Activated T-cell treated with anti-CD3 and anti-CD28 coated beads, Interleukin-2, amount 50 U/mL, for 24 hours (primary cell): ENCODE data around the gene RSRC1.
"Not testable (repeated sequence)": the region's sequence is repeated elsewhere in the genome, so short reads cannot be mapped to it uniquely, and the experiment has no call there.

Experiments used
- DNase-seq: peaks from one replicate; pipeline ENCODE4 v3.0.0-alpha.2; 2020
- H3K27ac Mint-ChIP-seq: 2 replicates; pipeline ENCODE4 v1.8.0; 2020; ENCODE audit warnings: mild to moderate bottlenecking, mixed read lengths
- H3K27me3 Mint-ChIP-seq: 2 replicates; pipeline ENCODE4 v1.8.0; 2020; ENCODE audit warnings: mixed read lengths
- H3K36me3 Mint-ChIP-seq: 2 replicates; pipeline ENCODE4 v1.8.0; 2020; ENCODE audit warnings: low read depth, mixed read lengths
- H3K4me1 Mint-ChIP-seq: 2 replicates; pipeline ENCODE4 v1.8.0; 2020; ENCODE audit warnings: low read depth, mixed read lengths
- H3K4me3 Mint-ChIP-seq: 2 replicates; pipeline ENCODE4 v1.8.0; 2020; ENCODE audit warnings: mild to moderate bottlenecking, moderate library complexity, mixed read lengths
- H3K9me3 Mint-ChIP-seq: 2 replicates; pipeline ENCODE4 v1.8.0; 2020; ENCODE audit warnings: mixed read lengths

Gene RSRC1

GRCh38 chr3:158509891-158510290, 400.0 kb downstream of the RSRC1 start:
- no peak overlapping the region for H3K4me3 Mint-ChIP-seq
- H3K27me3 Mint-ChIP-seq: no peaks in the 10 kb centered on the region
- peaks cover 19% of the 10 kb centered on the region for H3K9me3 Mint-ChIP-seq
- no peak for DNase-seq
- H3K4me1 Mint-ChIP-seq: no peaks in the 10 kb centered on the region
- H3K36me3 Mint-ChIP-seq: peaks cover 20% of the 10 kb centered on the region
- H3K27ac Mint-ChIP-seq: no peak overlapping the region

- H3K4me3 Mint-ChIP-seq, H3K27ac Mint-ChIP-seq, H3K27me3 Mint-ChIP-seq, DNase-seq, H3K9me3 Mint-ChIP-seq, H3K4me1 Mint-ChIP-seq: not testable (repeated sequence)
- peaks cover 19% of the 10 kb centered on the region for H3K36me3 Mint-ChIP-seq
Observed at GRCh38 chr3:158516729-158517128, 406.8 kb downstream of the RSRC1 start.

- no peaks in the 10 kb centered on the region for H3K4me1 Mint-ChIP-seq
- DNase-seq: no peak
- H3K27ac Mint-ChIP-seq: no peak overlapping the region
- H3K9me3 Mint-ChIP-seq: peaks cover 2% of the 10 kb centered on the region
- no peaks in the 10 kb centered on the region for H3K27me3 Mint-ChIP-seq
- H3K36me3 Mint-ChIP-seq: peaks cover 8% of the 10 kb centered on the region
- H3K4me3 Mint-ChIP-seq: no peak overlapping the region
Observed at GRCh38 chr3:158519776-158520175, 409.9 kb downstream of the RSRC1 start.

GRCh38 chr3:158520433-158520832, 410.5 kb downstream of the RSRC1 start:
- no peak overlapping the region for H3K4me3 Mint-ChIP-seq
- DNase-seq: no peak
- H3K9me3 Mint-ChIP-seq: no peaks in the 10 kb centered on the region
- H3K4me1 Mint-ChIP-seq: no peaks in the 10 kb centered on the region
- H3K27ac Mint-ChIP-seq: no peak overlapping the region
- H3K27me3 Mint-ChIP-seq: no peaks in the 10 kb centered on the region
- H3K36me3 Mint-ChIP-seq: peaks cover 7% of the 10 kb centered on the region

GRCh38 chr3:158522221-158523136, 412.6 kb downstream of the RSRC1 start:
- Mint-ChIP-seq H3K4me3 (no peak overlapping the region), H3K36me3 (peaks cover 3% of the 10 kb centered on the region), H3K27ac (no peak overlapping the region), H3K4me1 (no peaks in the 10 kb centered on the region), H3K27me3 (no peaks in the 10 kb centered on the region), H3K9me3 (no peaks in the 10 kb centered on the region)
- no peak for DNase-seq

- no peak overlapping the region for H3K27ac Mint-ChIP-seq
- no peak for DNase-seq
- no peaks in the 10 kb centered on the region for H3K4me1 Mint-ChIP-seq
- H3K4me3 Mint-ChIP-seq: no peak overlapping the region
- no peaks in the 10 kb centered on the region for H3K27me3 Mint-ChIP-seq
- no peaks in the 10 kb centered on the region for H3K36me3 Mint-ChIP-seq
- H3K9me3 Mint-ChIP-seq: no peaks in the 10 kb centered on the region
Observed at GRCh38 chr3:158528076-158528674, 418.3 kb downstream of the RSRC1 start.

GRCh38 chr3:158531334-158531733, 421.4 kb downstream of the RSRC1 start:
- Mint-ChIP-seq H3K4me1 (no peaks in the 10 kb centered on the region), H3K27ac (no peak overlapping the region), H3K4me3 (no peak overlapping the region), H3K9me3 (no peaks in the 10 kb centered on the region), H3K27me3 (no peaks in the 10 kb centered on the region), H3K36me3 (no peaks in the 10 kb centered on the region)
- DNase-seq: no peak

GRCh38 chr3:158532099-158532734, 422.3 kb downstream of the RSRC1 start:
- Mint-ChIP-seq H3K4me3 (no peak overlapping the region), H3K36me3 (no peaks in the 10 kb centered on the region), H3K9me3 (no peaks in the 10 kb centered on the region), H3K4me1 (no peaks in the 10 kb centered on the region), H3K27me3 (no peaks in the 10 kb centered on the region), H3K27ac (no peak overlapping the region)
- DNase-seq: no peak

- no peak overlapping the region for H3K4me3 Mint-ChIP-seq
- H3K27ac Mint-ChIP-seq: no peak overlapping the region
- H3K4me1 Mint-ChIP-seq: no peaks in the 10 kb centered on the region
Observed at GRCh38 chr3:158535918-158536317, 426.0 kb downstream of the RSRC1 start.

GRCh38 chr3:158539414-158540014, 429.6 kb downstream of the RSRC1 start:
- Mint-ChIP-seq H3K27ac (no peak overlapping the region), H3K4me3 (no peak overlapping the region), H3K36me3 (peaks cover 22% of the 10 kb centered on the region), H3K4me1 (no peaks in the 10 kb centered on the region), H3K9me3 (no peaks in the 10 kb centered on the region), H3K27me3 (no peaks in the 10 kb centered on the region)
- DNase-seq: no peak

More at GRCh38 chr3:158535918-158536317, 426.0 kb downstream of the RSRC1 start:
- Mint-ChIP-seq H3K36me3 (peaks cover 4% of the 10 kb centered on the region), H3K27me3 (no peaks in the 10 kb centered on the region), H3K9me3 (no peaks in the 10 kb centered on the region)
- no peak for DNase-seq

- Mint-ChIP-seq H3K4me3 (no peak overlapping the region), H3K27me3 (no peaks in the 10 kb centered on the region), H3K36me3 (peaks cover 26% of the 10 kb centered on the region), H3K4me1 (no peaks in the 10 kb centered on the region), H3K9me3 (no peaks in the 10 kb centered on the region), H3K27ac (no peak overlapping the region)
- no peak for DNase-seq
Observed at GRCh38 chr3:158540066-158540465, 430.2 kb downstream of the RSRC1 start.

GRCh38 chr3:158548691-158549090, 438.8 kb downstream of the RSRC1 start:
- no peak for DNase-seq
- Mint-ChIP-seq H3K36me3 (peaks cover 49% of the 10 kb centered on the region), H3K4me1 (no peaks in the 10 kb centered on the region), H3K27ac (no peak overlapping the region), H3K27me3 (no peaks in the 10 kb centered on the region), H3K4me3 (no peak overlapping the region), H3K9me3 (peaks cover 2% of the 10 kb centered on the region)

GRCh38 chr3:158549938-158550337, 440.0 kb downstream of the RSRC1 start:
- not testable (repeated sequence) for H3K27ac Mint-ChIP-seq, H3K4me1 Mint-ChIP-seq, H3K9me3 Mint-ChIP-seq, DNase-seq, H3K27me3 Mint-ChIP-seq, H3K4me3 Mint-ChIP-seq
- peaks cover 38% of the 10 kb centered on the region for H3K36me3 Mint-ChIP-seq

GRCh38 chr3:158552124-158552523, 442.2 kb downstream of the RSRC1 start:
- Mint-ChIP-seq H3K4me3 (no peak overlapping the region), H3K9me3 (peaks cover 2% of the 10 kb centered on the region), H3K27ac (no peak overlapping the region), H3K36me3 (peaks cover 19% of the 10 kb centered on the region), H3K4me1 (peaks cover under 1% of the 10 kb centered on the region), H3K27me3 (peaks cover 6% of the 10 kb centered on the region)
- DNase-seq: no peak
